Muscle layer of colon (tissue), 2 donors: ENCODE results near the gene TMEM52.

Source experiments
- H3K27ac ChIP-seq: one replicate; pipeline ENCODE4 v1.7.0; 2013; ENCODE audit warnings: low read depth, mild to moderate bottlenecking, low read length, moderate library complexity
- H3K27me3 ChIP-seq, 2 donors: one replicate each; pipeline ENCODE4 v1.7.0; 2013; ENCODE audit warnings: low read length in 2 of 2, mild to moderate bottlenecking in 2 of 2; ENCODE audit not compliant: insufficient read depth in 2 of 2, control insufficient read depth in 1 of 2
- H3K36me3 ChIP-seq: one replicate; pipeline ENCODE4 v1.7.0; 2013; ENCODE audit warnings: mild to moderate bottlenecking, low read length; ENCODE audit not compliant: insufficient read depth
- H3K4me1 ChIP-seq: one replicate; pipeline ENCODE4 v1.7.0; 2013; ENCODE audit warnings: mild to moderate bottlenecking, low read length; ENCODE audit not compliant: insufficient read depth
- H3K4me3 ChIP-seq, 2 donors: one replicate each; pipeline ENCODE4 v1.7.0; 2013; ENCODE audit warnings: low read length in 2 of 2, low read depth in 1 of 2, mild to moderate bottlenecking in 1 of 2, moderate library complexity in 1 of 2
- H3K9ac ChIP-seq: one replicate; pipeline ENCODE4 v1.7.0; 2013; ENCODE audit warnings: low read length
- H3K9me3 ChIP-seq: one replicate; pipeline ENCODE4 v1.7.0; 2013; ENCODE audit warnings: mild to moderate bottlenecking, low read length
- donor health status: abdominal sarcoma.
- donor health status: Adenocarcinoma of cecum.

TMEM52 gene

DNA sequence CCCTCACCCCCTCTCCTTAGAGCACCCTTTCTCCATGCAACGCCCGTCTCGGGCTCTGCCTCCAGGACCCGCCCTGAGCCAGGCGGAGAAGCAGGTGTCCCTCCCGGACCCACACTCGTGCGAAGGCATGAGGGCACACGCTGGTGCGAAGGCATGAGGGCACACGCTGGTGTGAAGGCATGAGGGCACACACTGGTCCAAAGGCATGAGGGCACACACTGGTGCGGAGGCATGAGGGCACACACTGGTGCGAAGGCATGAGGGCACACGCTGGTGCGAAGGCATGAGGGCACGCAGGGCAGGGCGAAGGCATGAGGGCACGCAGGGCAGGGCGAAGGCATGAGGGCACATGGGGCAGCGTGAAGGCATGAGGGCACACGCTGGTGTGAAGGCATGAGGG lies 5.8 kb upstream of the TMEM52 start:
- Histone ChIP-seq H3K9me3 (no peaks in the 10 kb centered on the region), H3K27me3 (no peaks in the 10 kb centered on the region), H3K4me1 (no peaks in the 10 kb centered on the region), H3K9ac (no peak overlapping the region), H3K4me3 (no peak overlapping the region), H3K27ac (no peak overlapping the region), H3K36me3 (no peaks in the 10 kb centered on the region)

DNA sequence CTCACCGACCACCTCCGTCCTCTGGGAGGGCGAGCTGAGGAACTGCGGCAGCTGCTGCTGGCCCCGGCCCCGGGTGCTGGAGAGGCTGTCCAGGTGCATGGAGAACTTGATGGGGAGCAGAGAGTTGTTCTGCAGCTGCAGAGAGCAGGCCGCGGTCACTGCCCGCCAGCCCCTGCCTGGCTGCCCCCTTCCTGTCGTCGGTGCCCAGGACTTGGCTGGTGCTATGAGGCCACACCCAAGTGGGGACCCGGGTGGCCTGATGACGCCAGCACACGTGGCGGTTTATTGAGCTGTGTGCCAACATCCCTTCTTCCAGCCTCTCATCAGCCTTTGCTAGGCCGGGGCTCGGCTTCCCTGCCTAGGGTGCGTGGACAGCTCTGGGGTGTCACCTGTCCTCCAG lies 5.3 kb upstream of the TMEM52 start:
- Histone ChIP-seq H3K36me3 (no peaks in the 10 kb centered on the region), H3K9ac (no peak overlapping the region), H3K9me3 (no peaks in the 10 kb centered on the region), H3K4me3 (no peak overlapping the region), H3K27me3 (no peaks in the 10 kb centered on the region), H3K4me1 (no peaks in the 10 kb centered on the region), H3K27ac (no peak overlapping the region)

DNA sequence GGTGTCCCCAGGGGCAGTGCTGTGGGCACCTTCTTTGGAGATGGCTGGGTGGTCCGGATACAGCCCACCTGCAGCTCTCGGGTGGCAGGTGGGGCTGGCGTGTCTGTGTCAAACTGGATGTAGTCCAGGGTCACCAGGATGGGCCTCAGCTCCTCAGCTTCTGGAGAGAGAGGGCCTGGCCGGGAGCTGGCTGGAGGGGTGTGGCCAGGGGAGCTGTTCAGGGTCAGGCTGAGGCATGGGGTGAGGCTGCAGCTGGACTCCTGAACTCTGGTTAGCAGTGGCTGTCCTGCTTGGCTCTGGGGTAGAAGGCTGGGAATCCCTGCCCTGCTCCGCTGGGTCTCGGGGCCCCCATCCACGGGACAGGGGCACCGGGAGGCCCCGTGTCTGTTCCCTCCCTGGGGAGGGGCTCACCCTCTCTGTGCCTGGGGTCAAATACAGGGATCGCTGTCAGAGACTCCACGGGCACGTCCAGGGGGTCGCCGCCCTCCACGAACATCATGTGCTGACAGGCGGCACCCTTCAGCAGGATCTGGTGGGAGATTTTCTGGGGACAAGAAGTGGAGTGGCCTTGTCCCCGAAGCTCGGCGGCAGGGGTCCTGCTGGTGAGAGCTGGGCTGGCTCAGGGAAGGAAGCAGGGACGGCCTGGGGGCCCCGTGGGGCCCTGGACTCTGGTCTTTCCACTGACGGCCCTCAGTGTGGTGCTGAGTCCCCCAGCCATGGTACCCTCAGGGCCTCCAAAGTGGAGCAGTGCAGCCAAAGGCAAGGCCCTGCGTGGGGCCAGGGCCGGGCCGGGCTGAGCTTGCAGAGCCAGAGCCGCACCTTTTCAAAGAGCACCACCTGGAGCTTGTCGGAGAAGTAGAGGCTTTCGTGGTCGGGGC lies 4.1 kb upstream of the TMEM52 start:
- Histone ChIP-seq H3K27me3 (no peaks in the 10 kb centered on the region), H3K9ac (no peak overlapping the region), H3K9me3 (no peaks in the 10 kb centered on the region), H3K4me1 (peaks cover 8% of the 10 kb centered on the region), H3K27ac (no peak overlapping the region), H3K36me3 (no peaks in the 10 kb centered on the region), H3K4me3 (no peak overlapping the region)

DNA sequence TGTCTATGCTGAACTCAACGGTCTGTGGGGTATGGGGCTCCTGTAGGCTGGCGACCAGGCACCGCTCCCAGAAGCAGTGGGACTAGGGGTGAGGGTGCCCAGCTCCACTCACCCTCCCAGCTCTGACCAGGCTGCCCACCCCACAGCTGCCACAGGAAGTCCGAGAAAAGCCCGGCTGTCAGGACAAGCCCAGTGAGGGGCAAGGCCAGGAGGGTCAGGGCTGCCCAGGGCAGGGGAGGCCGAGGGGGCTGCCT lies 3.5 kb upstream of the TMEM52 start:
- Histone ChIP-seq H3K4me3 (no peak overlapping the region), H3K9me3 (no peaks in the 10 kb centered on the region), H3K9ac (no peak overlapping the region), H3K4me1 (peaks cover 9% of the 10 kb centered on the region), H3K36me3 (no peaks in the 10 kb centered on the region), H3K27ac (no peak overlapping the region), H3K27me3 (no peaks in the 10 kb centered on the region)

DNA sequence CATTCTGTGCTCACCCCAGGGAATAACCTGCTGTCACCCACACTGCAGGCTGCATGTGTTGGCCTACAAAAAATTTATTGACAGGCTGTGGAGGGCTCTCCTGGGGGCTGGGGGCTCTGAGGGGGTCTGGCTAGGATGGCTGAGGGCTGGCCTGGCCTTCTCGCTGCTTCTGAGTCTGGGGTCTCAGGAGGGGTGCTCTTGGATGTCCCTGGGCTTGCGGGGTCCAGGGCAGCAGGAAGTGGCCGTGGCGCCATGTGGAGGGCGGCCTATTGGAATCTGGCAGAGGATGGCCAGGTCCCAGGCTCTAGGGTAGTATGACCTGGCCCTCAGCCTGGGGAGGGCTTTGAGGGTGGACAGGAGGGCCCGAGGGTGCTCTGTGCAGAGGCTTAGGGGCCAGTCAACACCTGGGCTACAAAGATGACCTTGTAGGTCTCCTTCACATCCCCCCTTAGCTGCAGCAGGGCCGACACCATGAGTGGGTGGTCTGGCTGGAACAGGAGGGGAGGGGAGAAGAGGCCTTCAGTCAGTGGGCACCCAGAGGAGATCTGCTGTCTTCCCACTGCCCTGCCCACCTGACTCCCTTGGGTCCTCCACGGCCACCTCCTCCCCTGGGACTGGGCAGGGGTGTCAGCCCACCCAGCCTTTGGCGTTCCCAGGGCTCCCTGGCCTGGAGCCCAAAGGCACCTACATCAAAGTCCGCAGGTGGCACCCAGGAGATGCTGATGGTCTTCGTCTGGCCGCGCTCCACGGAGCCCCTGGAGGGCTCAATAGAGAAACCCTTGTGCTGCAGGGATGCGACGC lies 3.0 kb upstream of the TMEM52 start:
- H3K36me3 ChIP-seq, result no peaks in the 10 kb centered on the region
- peaks cover 9% of the 10 kb centered on the region for H3K4me1 ChIP-seq
- H3K27me3 ChIP-seq, result no peaks in the 10 kb centered on the region
- H3K9me3 ChIP-seq, result no peaks in the 10 kb centered on the region
- no peak overlapping the region for H3K4me3 ChIP-seq
- no peak overlapping the region for H3K27ac ChIP-seq
- H3K9ac ChIP-seq, result no peak overlapping the region

DNA sequence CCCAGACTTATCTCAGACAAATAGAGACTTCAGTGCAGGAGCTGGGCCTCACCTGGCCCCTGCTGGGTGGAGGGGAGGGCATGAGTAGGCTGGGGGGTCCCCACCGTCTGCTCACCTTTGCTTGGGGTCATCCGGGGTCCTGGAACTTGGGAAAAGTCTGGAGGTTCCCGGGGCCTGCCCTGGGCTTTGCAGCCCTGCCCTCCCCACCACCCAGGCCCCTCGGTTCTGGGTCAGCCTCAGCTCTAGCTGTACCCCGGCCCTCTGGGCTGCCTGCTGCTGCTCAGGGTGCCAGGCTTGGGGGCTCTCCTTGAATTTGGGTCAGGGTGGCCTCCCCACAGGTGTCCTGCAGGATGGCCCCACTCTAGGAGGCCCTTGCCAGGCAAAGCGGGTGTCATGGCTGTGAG lies 2.4 kb upstream of the TMEM52 start:
- no peak overlapping the region for H3K9ac ChIP-seq
- H3K27me3 ChIP-seq, result no peaks in the 10 kb centered on the region
- peaks cover 9% of the 10 kb centered on the region for H3K4me1 ChIP-seq
- no peaks in the 10 kb centered on the region for H3K36me3 ChIP-seq
- no peak overlapping the region for H3K27ac ChIP-seq
- H3K9me3 ChIP-seq, result no peaks in the 10 kb centered on the region
- H3K4me3 ChIP-seq, result no peak overlapping the region

DNA sequence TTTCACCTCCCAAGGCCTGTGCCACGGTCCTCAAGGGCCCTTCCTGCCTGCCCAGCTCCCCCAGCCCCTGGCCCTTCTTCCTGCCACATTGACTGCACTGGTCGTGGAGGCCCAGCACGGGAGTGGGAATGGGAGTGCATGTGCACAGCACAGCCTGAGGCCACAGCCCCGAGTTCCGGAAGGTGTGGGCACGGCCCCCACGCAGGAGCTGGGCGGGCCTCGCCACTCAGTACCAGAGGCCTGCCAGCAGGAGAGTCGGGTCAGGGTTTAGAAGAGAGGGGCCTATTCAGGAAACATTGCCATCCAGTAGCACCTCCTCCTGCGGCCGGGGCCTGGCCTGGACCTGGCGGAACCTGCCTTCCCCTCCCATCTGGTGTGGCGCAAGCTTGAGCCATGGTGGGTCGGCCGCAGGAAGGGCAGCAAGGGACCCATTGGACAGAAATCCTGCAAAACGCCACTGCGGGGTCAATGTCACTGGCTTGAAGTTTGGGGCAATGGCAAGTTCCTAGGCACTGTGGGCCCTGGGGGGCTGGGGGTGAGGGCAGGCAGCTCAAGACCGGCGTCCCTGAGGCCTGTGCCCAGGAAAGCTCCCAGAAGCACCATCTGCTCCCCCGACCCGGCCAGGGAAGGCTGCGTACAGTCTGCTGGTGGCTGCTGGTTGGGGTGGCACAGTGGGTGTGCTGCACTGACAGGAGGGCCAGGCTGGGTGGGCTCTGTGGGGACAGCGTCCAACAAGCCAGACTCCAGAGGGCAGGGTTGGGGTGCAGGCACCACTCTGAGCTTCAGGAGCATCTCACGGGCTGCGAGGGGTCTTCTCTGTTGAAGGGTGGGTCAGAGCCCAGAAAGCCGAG lies 1.8 kb upstream of the TMEM52 start:
- peaks cover 9% of the 10 kb centered on the region for H3K4me1 ChIP-seq
- no peak overlapping the region for H3K4me3 ChIP-seq
- no peaks in the 10 kb centered on the region for H3K36me3 ChIP-seq
- no peak overlapping the region for H3K9ac ChIP-seq
- no peaks in the 10 kb centered on the region for H3K9me3 ChIP-seq
- H3K27me3 ChIP-seq, result no peaks in the 10 kb centered on the region
- H3K27ac ChIP-seq, result no peak overlapping the region

DNA sequence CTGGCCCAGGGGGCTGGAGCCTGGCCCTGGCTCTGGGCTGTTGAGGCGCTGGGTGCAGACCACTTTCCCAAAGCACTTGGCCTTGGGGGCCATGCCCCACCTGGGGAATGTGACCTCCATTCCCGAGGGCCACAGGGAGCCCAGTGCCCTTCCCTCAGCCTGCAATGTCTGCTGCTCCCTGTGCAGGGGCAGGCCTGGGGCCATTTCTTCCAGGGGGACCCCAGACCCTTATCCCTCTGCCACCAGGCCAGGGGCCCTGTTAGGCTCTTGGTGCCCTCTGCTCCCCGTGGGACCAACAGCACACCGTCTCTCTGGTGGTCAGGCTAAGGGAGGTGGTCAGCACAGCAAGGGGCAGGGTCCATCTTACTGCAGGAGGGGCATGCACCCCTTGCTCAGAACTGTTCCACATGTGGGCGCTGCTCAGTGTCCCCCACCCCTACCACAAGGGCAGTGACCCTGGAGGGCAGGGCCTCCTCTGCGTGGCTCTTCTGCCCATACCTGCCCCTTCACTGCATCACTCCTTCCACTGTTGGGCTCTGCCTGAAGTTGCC lies 1.1 kb upstream of the TMEM52 start:
- Histone ChIP-seq H3K9ac (no peak overlapping the region), H3K4me1 (peaks cover 9% of the 10 kb centered on the region), H3K36me3 (no peaks in the 10 kb centered on the region), H3K27ac (no peak overlapping the region), H3K4me3 (peak overlapping the region in 1 of 2 donors; percentile 43), H3K27me3 (no peaks in the 10 kb centered on the region), H3K9me3 (no peaks in the 10 kb centered on the region)

DNA sequence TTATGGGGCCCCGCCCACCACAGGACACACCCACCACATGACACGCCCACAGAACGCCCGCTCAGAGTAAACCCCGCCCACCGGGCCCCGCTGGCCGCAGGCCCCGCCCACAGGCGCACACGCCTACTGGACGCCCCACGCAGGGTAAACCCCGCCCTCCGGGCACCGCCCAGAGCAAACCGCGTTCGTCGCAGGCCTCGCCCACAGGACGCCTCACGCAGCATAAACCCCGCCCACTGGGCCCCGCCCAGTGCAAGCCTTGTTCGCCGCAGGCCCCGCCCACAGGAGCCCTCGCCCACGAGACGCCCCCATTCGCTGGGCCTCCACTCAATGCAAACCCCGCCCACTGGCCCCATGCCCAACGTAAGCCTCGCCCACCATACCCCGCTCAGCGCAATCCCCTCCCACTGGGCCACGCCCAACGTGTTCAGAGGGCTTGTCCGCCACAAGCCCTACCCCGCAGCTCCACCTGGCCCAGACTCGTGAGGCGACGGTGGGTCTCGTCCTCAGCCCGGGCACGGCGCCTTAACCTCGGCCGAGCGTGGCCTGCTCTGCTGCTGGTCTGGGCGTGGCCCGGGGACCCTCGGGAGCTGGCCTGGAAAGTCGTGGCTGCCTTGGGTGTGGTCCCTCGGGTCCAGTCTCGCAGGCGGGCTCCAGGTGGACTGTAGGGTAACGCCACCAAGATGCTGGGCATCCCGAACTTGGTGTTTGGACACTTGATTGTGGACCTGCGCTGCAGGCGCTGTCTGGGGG lies 401 bp upstream of the TMEM52 start:
- Histone ChIP-seq H3K9ac (no peak overlapping the region), H3K27me3 (no peaks in the 10 kb centered on the region), H3K27ac (no peak overlapping the region), H3K4me1 (peaks cover 9% of the 10 kb centered on the region), H3K36me3 (no peaks in the 10 kb centered on the region), H3K9me3 (no peaks in the 10 kb centered on the region), H3K4me3 (peak overlapping the region; percentile 27 to 45)

DNA sequence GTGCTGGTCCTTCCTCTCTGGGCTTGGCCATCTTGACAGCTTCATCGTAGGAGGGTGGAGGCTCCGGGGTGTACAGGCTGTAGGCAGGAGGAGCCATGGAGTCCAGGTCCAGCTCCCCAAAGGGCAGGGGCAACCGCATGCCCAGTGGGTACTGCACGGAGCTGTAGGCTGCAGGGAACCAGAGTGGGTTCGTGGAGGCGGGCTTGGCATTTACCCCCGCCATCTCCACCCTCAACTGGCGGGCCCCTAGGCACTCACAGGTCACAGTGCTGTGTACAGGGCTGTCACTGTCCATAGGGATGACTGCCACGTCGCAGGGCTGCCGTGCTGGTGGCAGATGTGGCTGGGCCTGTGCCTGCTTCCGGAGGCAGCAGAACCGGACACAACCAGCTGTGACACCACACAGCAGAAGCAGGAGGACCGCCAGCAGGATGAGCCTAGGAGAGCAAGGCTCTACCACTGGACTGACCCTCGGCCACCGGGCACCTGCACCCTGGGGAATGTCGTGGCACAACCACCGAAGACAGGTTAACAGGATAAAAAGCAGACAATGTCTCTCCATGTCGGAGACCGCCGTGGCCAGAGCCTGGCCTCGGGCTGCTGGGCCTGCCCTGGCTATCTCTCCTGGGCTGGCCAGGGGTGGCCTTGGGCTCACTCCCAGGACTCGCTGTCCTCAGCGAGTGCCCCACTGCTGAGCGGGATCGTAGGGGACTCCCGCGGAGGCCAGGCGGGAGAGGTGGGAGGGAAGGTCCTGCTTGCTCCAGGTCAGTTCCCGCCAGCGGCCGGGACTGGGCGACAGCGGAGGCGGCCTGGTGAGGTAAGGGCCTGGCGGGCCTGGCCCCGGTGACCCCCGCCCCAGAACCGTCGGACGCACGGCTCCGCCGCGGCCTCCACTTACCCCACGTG lies 831 bp downstream of the TMEM52 start:
- Histone ChIP-seq H3K9me3 (no peaks in the 10 kb centered on the region), H3K27me3 (no peaks in the 10 kb centered on the region), H3K27ac (no peak overlapping the region), H3K4me3 (peak overlapping the region; percentile 42 to 45), H3K9ac (no peak overlapping the region), H3K36me3 (no peaks in the 10 kb centered on the region), H3K4me1 (peaks cover 9% of the 10 kb centered on the region)
